Kidney epithelial cell (primary cell): ENCODE results near the gene ENOX2. TPM values are rescaled to one million over a fixed set of nuclear protein-coding genes. Genes with fewer than 3 reads are reported as not detected.

ENCODE experiments used
- DNase-seq: peaks from one replicate; pipeline ENCODE4 v3.0.0-alpha.2; 2010; ENCODE audit warnings: low read depth
- H3K27me3 ChIP-seq: 2 replicates; pipeline ENCODE4 v1.6.0; 2011; ENCODE audit warnings: low read length; ENCODE audit not compliant: control insufficient read depth, insufficient read depth
- H3K36me3 ChIP-seq: 2 replicates; pipeline ENCODE4 v1.5.1; 2011; ENCODE audit warnings: low read length; ENCODE audit not compliant: control insufficient read depth, insufficient read depth
- H3K4me3 ChIP-seq: 2 replicates; pipeline ENCODE4 v1.5.1; 2011; ENCODE audit warnings: low read depth, mild to moderate bottlenecking, control low read depth, low read length
- total RNA-seq: library from RNA; depleted of rRNA; stranded (reverse); fragments of >200 nt; gene quantifications from 2 replicates; pipeline ENCODE4 v1.2.3, GENCODE V29; 2015
- TF ChIP-seq, protein P1 (sequence below): IDR thresholded peaks from 2 replicates; pipeline ENCODE4 v1.5.1; 2011; ENCODE audit warnings: mild to moderate bottlenecking, moderate library complexity, low read length, control low read depth, inconsistent platforms; ENCODE audit not compliant: insufficient read depth, poor library complexity, severe bottlenecking

Gene ENOX2
- total RNA-seq, 1 donor from 2014 or later: 15.1 TPM

- Histone ChIP-seq H3K4me3 (no peak overlapping the region), H3K36me3 (no peaks in the 10 kb centered on the region), H3K27me3 (no peaks in the 10 kb centered on the region)
- no peak for DNase-seq
- TF ChIP-seq, protein P1, sequence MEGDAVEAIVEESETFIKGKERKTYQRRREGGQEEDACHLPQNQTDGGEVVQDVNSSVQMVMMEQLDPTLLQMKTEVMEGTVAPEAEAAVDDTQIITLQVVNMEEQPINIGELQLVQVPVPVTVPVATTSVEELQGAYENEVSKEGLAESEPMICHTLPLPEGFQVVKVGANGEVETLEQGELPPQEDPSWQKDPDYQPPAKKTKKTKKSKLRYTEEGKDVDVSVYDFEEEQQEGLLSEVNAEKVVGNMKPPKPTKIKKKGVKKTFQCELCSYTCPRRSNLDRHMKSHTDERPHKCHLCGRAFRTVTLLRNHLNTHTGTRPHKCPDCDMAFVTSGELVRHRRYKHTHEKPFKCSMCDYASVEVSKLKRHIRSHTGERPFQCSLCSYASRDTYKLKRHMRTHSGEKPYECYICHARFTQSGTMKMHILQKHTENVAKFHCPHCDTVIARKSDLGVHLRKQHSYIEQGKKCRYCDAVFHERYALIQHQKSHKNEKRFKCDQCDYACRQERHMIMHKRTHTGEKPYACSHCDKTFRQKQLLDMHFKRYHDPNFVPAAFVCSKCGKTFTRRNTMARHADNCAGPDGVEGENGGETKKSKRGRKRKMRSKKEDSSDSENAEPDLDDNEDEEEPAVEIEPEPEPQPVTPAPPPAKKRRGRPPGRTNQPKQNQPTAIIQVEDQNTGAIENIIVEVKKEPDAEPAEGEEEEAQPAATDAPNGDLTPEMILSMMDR: no peak
These were observed 206.5 kb downstream of the ENOX2 start for GRCh38 chrX:130696542-130696941.

GRCh38 chrX:130695931-130696330, 207.1 kb downstream of the ENOX2 start:
- no peak for DNase-seq
- Histone ChIP-seq H3K36me3 (no peaks in the 10 kb centered on the region), H3K27me3 (no peaks in the 10 kb centered on the region), H3K4me3 (no peak overlapping the region)
- TF ChIP-seq, protein P1: no peak

DNA sequence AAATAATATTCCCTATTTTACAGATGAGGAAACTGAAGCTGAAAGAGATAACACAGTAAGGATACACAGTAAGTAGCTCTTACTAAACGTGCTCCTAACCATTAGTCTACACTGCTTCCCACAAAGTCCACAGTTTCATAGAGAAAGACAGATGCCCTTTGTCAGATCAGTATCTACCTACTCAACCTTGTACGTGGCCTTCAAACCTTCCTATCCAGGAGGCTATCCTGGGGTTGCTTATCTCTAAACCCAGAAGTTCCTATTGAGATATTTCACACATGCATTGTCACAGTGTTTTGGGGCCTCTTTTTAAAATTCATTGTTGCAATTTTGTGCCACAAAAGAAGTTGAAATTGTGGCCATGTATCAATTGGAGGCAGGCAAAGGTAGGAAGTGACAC, 208.0 kb downstream of the ENOX2 start:
- Histone ChIP-seq H3K4me3 (no peak overlapping the region), H3K27me3 (no peaks in the 10 kb centered on the region), H3K36me3 (no peaks in the 10 kb centered on the region)
- no peak for DNase-seq
- TF ChIP-seq, protein P1: no peak

GRCh38 chrX:130691576-130691975, 211.4 kb downstream of the ENOX2 start:
- TF ChIP-seq, protein P1: no peak
- H3K27me3 ChIP-seq: no peaks in the 10 kb centered on the region
- H3K4me3 ChIP-seq: no peak overlapping the region
- DNase-seq: no peak
- no peaks in the 10 kb centered on the region for H3K36me3 ChIP-seq

GRCh38 chrX:130688360-130688759, 214.6 kb downstream of the ENOX2 start:
- H3K4me3 ChIP-seq: no peak overlapping the region
- no peaks in the 10 kb centered on the region for H3K36me3 ChIP-seq
- no peak for DNase-seq
- TF ChIP-seq, protein P1: no peak
- H3K27me3 ChIP-seq: no peaks in the 10 kb centered on the region

GRCh38 chrX:130682990-130683389, 220.0 kb downstream of the ENOX2 start:
- H3K4me3 ChIP-seq: no peak overlapping the region
- no peaks in the 10 kb centered on the region for H3K27me3 ChIP-seq
- no peaks in the 10 kb centered on the region for H3K36me3 ChIP-seq
- DNase-seq: no peak
- TF ChIP-seq, protein P1: no peak
